Occipital lobe (tissue), 2 donors: Measurements from ENCODE around the gene KRT35. TPM values are rescaled to one million over a fixed set of nuclear protein-coding genes. Genes with fewer than 3 reads are reported as not detected.

Experiments used
- DNase-seq: peaks from one replicate; lab custom pipeline; 2025; lab: John Stamatoyannopoulos, UW
- total RNA-seq: library from RNA; depleted of rRNA; stranded (reverse); fragments of >200 nt; gene quantifications from one replicate; pipeline ENCODE4 v1.2.3, GENCODE V29; 2014

Gene KRT35
- total RNA-seq: not detected

- no peak for DNase-seq
These were observed at the start of gene KRT35 for GRCh38 chr17:41481036-41481435. TSS of gene KRT35 (minus strand) at chr17:41481151. CDS start at chr17:41481097, 54 bp downstream.

- no peak for DNase-seq
These were observed 49.4 kb upstream of the KRT35 start for GRCh38 chr17:41530062-41531048.

GRCh38 chr17:41529491-41529915 lies 48.6 kb upstream of the KRT35 start:
- DNase-seq: no peak

- no peak for DNase-seq
These were observed 48.0 kb upstream of the KRT35 start for GRCh38 chr17:41528959-41529353.

GRCh38 chr17:41527063-41528023 lies 46.4 kb upstream of the KRT35 start:
- no peak for DNase-seq

GRCh38 chr17:41524261-41524660 lies 43.3 kb upstream of the KRT35 start:
- DNase-seq: no peak

GRCh38 chr17:41523787-41524186 lies 42.8 kb upstream of the KRT35 start:
- no peak for DNase-seq

GRCh38 chr17:41523225-41523593 lies 42.3 kb upstream of the KRT35 start:
- DNase-seq: no peak

GRCh38 chr17:41522301-41523224 lies 41.6 kb upstream of the KRT35 start:
- DNase-seq: no peak

- DNase-seq: no peak
These were observed 40.8 kb upstream of the KRT35 start for GRCh38 chr17:41521574-41522261.

GRCh38 chr17:41520821-41521521 lies 40.0 kb upstream of the KRT35 start:
- DNase-seq: no peak

GRCh38 chr17:41519501-41520224 lies 38.7 kb upstream of the KRT35 start:
- no peak for DNase-seq

- DNase-seq: no peak
These were observed 38.0 kb upstream of the KRT35 start, which contains the start of gene KRT15 for GRCh38 chr17:41518789-41519449. TSS of gene KRT15 (minus strand) at chr17:41518890. CDS start at chr17:41518827, 63 bp downstream.

GRCh38 chr17:41518031-41518430 lies 37.1 kb upstream of the KRT35 start:
- no peak for DNase-seq

GRCh38 chr17:41516830-41517283 lies 35.9 kb upstream of the KRT35 start:
- no peak for DNase-seq

GRCh38 chr17:41516147-41516829 lies 35.3 kb upstream of the KRT35 start:
- DNase-seq: no peak

- DNase-seq: no peak
These were observed 32.2 kb upstream of the KRT35 start for GRCh38 chr17:41513168-41513547.
